Glomerular visceral epithelial cell (primary cell): ENCODE data around the gene POLR2L.

Experiments
- DNase-seq: peaks from one replicate; pipeline ENCODE4 v3.0.0-alpha.2; 2016; ENCODE audit errors: extremely low spot score

The POLR2L gene

GRCh38 chr11:795634-796564 lies 46.4 kb downstream of the POLR2L start:
- DNase-seq: peak; percentile 92

DNA sequence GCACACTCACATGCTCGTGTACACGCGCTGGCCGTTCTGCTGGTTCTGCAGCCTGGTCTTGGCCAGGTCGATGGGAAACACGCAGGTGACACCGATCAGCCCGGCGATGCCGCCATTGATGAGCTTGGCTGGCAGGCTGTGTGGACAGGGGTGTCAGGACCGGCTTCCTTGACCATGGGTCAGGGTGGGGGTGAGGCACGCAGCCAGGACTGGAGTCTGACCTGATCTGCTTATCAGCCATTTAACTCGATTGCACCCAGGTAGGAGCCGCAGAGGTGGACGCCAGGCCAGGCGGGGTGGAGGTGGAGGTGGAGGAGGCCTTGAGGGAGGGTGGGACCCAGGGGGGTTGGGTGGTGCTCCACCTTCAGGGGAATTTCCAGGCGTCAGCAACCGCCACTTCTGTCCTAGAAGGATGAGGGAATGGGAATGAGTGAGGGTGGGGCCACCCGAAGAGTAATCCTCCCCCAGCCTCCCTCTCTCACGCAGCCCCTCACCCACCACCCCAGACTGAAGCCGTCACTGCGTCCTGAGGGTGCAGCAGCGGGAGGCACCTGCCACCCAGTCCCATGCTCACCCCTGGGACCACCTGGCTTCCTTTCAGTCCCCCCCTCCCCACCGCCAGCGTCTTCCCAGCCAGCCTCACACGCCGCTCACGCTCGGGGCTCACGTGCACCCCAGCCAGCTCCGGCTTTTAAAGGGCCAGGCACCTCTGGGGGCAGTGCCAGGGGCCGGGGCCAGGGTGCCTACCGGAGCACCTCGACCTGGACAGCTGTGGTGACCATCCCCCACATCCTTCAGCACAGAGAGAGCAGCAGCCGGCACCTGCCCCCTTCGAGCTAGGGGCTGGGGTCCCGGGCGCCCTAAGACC lies 47.3 kb downstream of the POLR2L start:
- DNase-seq: no peak

GRCh38 chr11:794013-794765 lies 48.1 kb downstream of the POLR2L start:
- DNase-seq: no peak

DNA sequence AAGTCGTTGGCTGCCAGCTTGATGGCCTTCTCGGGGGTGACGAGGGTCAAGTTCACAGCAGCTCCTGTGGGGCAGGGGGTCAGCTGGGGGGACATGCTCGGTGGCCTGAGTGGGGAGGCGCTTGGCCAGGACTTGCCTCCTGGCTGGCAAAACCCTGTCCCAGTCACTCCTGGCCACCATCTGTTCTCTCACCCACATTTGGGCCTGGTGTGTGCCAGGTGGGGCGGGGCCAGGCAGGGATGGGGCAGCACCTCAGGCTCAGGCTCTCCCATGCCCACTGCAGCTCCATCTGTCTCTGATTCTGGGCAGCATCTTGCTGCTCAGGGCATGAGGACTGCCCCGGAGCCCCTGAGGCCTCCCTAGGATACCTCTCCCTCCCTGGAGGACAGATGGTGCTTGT lies 48.8 kb downstream of the POLR2L start:
- DNase-seq: no peak

DNA sequence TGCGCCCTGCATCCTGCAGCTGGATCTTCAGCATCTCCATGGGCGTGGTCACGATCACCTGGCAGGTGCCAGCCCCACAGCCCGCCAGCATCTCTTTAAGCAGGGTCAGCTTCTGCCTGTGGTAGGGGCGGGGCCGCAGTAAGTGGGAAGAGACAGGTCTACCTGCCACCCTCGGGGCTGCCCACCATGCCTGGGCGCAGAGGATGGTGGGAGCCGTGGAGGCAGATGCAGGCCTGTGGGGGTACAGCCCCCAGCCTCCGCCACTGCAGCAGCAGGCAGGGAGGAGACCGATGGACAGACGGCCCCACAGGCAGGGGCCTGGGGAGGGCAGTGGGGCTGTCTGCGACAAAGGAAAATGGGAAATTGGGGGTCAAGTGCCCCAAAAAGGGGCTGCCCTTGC lies 49.5 kb downstream of the POLR2L start:
- DNase-seq: no peak

DNA sequence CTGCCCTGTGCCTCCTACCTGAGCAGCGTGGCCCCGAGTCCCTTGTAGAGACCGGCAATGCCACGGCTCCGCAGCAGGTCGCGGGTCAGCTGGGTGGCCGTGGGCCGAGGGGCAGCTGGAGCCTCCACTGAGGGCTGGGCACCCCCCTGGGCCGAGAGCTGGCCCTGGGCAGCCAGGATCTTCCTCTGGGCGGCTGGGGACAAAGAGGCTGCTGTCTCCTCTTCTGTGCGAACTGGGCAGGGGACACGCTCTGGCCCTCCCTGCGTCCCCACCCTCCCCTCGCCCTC lies 49.9 kb downstream of the POLR2L start:
- DNase-seq: no peak

- no peak for DNase-seq
Observed at GRCh38 chr11:791658-792534, 50.4 kb downstream of the POLR2L start.

- DNase-seq: no peak
Observed at GRCh38 chr11:790721-791564, 51.4 kb downstream of the POLR2L start.

- no peak for DNase-seq
Observed at GRCh38 chr11:789943-790342, 52.4 kb downstream of the POLR2L start, which contains the start of gene CEND1. TSS of gene CEND1 (minus strand) at chr11:790090. CDS start at chr11:788576, 1,514 bp downstream.
